ENCODE data around the gene RAB9A. TPM values are rescaled to one million over a fixed set of nuclear protein-coding genes. Genes with fewer than 3 reads are reported as not detected.
"Not testable (repeated sequence)": the region's sequence is repeated elsewhere in the genome, so short reads cannot be mapped to it uniquely, and the experiment has no call there.

RAB9A gene
- total RNA-seq, 2 experiments from 2014 or later = 30.8 to 31.7 TPM

DNA sequence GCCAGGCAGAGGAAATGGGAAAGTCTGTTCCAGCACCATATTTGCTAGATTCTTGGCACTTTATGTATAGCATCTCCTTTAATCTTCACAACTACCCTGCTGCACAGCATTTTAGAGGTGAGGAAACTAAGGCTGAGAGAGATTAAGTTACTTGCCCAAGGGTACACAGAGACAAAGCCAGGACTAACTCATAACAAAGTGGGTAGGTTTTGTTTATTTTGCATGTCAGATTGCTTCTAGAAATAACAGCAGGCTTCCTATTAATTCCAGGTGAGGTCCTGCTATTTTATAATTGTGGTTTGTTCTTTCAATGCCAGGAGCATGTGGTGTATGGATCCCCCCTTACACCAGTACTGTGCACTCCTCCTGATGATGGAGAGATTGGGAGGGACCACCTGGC lies 21.0 kb upstream of the RAB9A start:
- no peak for TF ChIP-seq CTCF (IDR thresholded peaks at IDR 0.05)
- ChIA-PET POLR2A (interaction anchor here (1.3 kb wide), 1 partner anchor 361 kb away, joined by 4 read pairs; the partner anchor contains the start of gene GEMIN8), CTCF (no interaction called here)
- no peak overlapping the region for H3K4me3 Mint-ChIP-seq
- H3K27me3 Mint-ChIP-seq = no peaks in the 10 kb centered on the region
- H3K4me1 Mint-ChIP-seq (ENCODE audit: low read depth) = peaks cover 17% of the 10 kb centered on the region
- H3K9me3 Mint-ChIP-seq = no peaks in the 10 kb centered on the region
- peaks cover 12% of the 10 kb centered on the region for H3K36me3 Mint-ChIP-seq (ENCODE audit: low read depth)
- DNase-seq (no peak), ATAC-seq (no peak)
- H3K27ac Mint-ChIP-seq = no peak overlapping the region
- intact Hi-C loops (cut with micrococcal nuclease) = no loop called here

DNA sequence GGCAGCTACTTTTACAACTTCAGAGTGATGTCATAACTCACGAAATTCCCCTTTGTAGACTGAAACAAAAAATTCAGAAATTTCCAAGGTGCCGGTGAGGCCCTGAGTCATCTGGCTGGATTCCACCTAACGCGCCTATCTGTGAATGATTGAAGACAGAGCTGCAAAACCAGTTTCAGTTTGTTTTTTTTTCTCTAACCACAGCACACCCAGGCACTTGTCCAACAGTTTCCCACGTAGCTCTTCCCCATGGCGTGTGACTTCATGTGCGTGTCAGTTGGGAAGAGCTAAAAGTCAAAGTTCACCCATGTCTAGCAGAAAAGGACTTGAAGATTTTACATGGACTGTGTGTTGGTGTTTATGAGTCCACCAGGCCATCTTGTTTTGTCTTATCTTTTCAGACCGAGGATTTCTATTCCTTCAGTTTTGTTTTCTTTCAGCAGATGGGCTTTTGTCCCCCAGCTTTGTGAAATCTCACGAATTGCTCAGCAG lies 19.6 kb upstream of the RAB9A start:
- ChIA-PET POLR2A (interaction anchor here (1.0 to 2.2 kb wide), 6 partner anchors 17 to 719 kb away, joined by 3 to 19 read pairs (median 4); partner anchors contain the start of genes GEMIN8, OFD1, RAB9A and TCEANC), CTCF (interaction anchor here (0.8 to 1.1 kb wide), 3 partner anchors 10 to 22 kb away, joined by 3 read pairs; no protein-coding TSS in a partner anchor)
- no peak for TF ChIP-seq CTCF (IDR thresholded peaks at IDR 0.05)
- H3K27ac Mint-ChIP-seq = peak overlapping the region; percentile 94
- intact Hi-C loops (cut with micrococcal nuclease) = no loop called here
- no peaks in the 10 kb centered on the region for H3K27me3 Mint-ChIP-seq
- DNase-seq (peak; percentile 75), ATAC-seq (peak; percentile 85)
- H3K4me3 Mint-ChIP-seq = peak overlapping the region; percentile 59
- peaks cover 12% of the 10 kb centered on the region for H3K36me3 Mint-ChIP-seq (ENCODE audit: low read depth)
- no peaks in the 10 kb centered on the region for H3K9me3 Mint-ChIP-seq
- peaks cover 17% of the 10 kb centered on the region for H3K4me1 Mint-ChIP-seq (ENCODE audit: low read depth)

GRCh38 chrX:13669755-13670154 lies 19.2 kb upstream of the RAB9A start:
- ATAC-seq; H3K27me3 Mint-ChIP-seq; intact Hi-C loops (cut with micrococcal nuclease); H3K9me3 Mint-ChIP-seq: not testable (repeated sequence)
- DNase-seq = peak; percentile 8
- Mint-ChIP-seq H3K4me3 (peak overlapping the region; percentile 59), H3K36me3 (ENCODE audit: low read depth) (peaks cover 12% of the 10 kb centered on the region), H3K4me1 (ENCODE audit: low read depth) (peaks cover 17% of the 10 kb centered on the region), H3K27ac (peak overlapping the region; percentile 94)
- POLR2A ChIA-PET = interaction anchor here (1.0 to 2.2 kb wide), 5 partner anchors 17 to 719 kb away, joined by 3 to 19 read pairs (median 4); partner anchors contain the start of genes OFD1, RAB9A, TCEANC and TRAPPC2
- CTCF ChIA-PET = interaction anchor here (0.8 to 1.1 kb wide), 3 partner anchors 11 to 22 kb away, joined by 3 read pairs; no protein-coding TSS in a partner anchor

DNA sequence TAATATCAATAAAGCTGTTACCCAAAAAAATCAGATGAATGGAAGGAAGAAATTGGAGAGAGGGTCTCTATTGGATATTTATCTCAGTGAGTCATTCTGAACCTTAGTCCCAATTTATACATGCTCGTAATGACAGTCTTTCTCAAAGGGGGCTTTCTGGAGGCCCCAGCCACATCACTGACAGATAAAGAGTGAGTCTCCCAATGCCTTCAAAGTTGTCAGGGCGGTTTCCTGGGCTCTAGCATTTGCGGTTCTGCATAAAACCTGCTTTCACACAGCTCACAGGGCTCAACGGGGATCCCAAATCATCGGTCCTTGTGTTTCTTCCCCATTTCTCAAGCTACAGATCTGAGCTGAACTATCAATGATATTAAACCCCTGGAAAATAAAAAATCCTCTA lies 18.7 kb upstream of the RAB9A start:
- Mint-ChIP-seq H3K36me3 (ENCODE audit: low read depth) (peaks cover 10% of the 10 kb centered on the region), H3K4me3 (peak overlapping the region; percentile 59), H3K9me3 (no peaks in the 10 kb centered on the region), H3K27ac (peak overlapping the region; percentile 94), H3K27me3 (no peaks in the 10 kb centered on the region), H3K4me1 (ENCODE audit: low read depth) (peaks cover 17% of the 10 kb centered on the region)
- ATAC-seq (no peak), DNase-seq (peak; percentile 16)
- TF ChIP-seq CTCF (IDR thresholded peaks at IDR 0.05) = no peak
- CTCF ChIA-PET = interaction anchor here (0.8 to 1.1 kb wide), 2 partner anchors 11 to 21 kb away, joined by 3 read pairs; no protein-coding TSS in a partner anchor
- intact Hi-C loops (cut with micrococcal nuclease) = no loop called here
- POLR2A ChIA-PET = interaction anchor here (1.2 to 2.2 kb wide), 4 partner anchors 17 to 73 kb away, joined by 3 to 19 read pairs (median 4); partner anchors contain the start of genes OFD1, RAB9A, TCEANC and TRAPPC2

GRCh38 chrX:13673016-13673415 lies 15.9 kb upstream of the RAB9A start:
- H3K27me3 Mint-ChIP-seq = no peaks in the 10 kb centered on the region
- intact Hi-C loops (cut with micrococcal nuclease) = no loop called here
- peaks cover 10% of the 10 kb centered on the region for H3K36me3 Mint-ChIP-seq (ENCODE audit: low read depth)
- CTCF ChIA-PET = no interaction called here
- TF ChIP-seq CTCF (IDR thresholded peaks at IDR 0.05) = no peak
- H3K27ac Mint-ChIP-seq = no peak overlapping the region
- no peaks in the 10 kb centered on the region for H3K9me3 Mint-ChIP-seq
- no peak for ATAC-seq
- H3K4me3 Mint-ChIP-seq = no peak overlapping the region
- POLR2A ChIA-PET = interaction anchor here (1.2 kb wide), 1 partner anchor 12 kb away, joined by 3 read pairs; no protein-coding TSS in a partner anchor
- no peak for DNase-seq
- peaks cover 17% of the 10 kb centered on the region for H3K4me1 Mint-ChIP-seq (ENCODE audit: low read depth)
